ENCODE measurements around the gene ADGRE3.

DNA sequence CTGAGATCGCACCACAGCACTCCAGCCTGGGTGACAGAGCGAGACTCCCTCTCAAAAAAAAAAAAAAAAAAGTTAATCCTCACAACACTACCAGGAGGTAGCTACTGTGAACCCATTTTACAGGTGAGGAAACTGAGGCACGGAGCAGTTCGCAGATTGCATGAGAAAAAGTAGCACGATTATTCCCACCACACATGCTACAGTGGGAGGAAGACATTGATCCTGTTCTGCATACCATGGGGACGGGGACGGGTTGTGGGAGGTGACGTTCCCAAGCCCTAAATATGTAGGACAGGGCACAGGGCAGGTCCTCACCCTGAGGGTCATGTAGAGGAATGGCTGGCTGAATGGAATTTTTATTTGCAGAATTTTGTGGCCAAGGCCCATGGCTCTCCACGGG is 68.0 kb downstream of the ADGRE3 start:
- TF ChIP-seq CTCF (IDR thresholded peaks at IDR 0.05; ENCODE audit: insufficient read depth, low read depth, low read length) (no peak), EZH2 (IDR thresholded peaks at IDR 0.05; ENCODE audit: insufficient read depth, low read length) (no peak)
